ENCODE measurements around the gene TMCO4. TPM values are rescaled to one million over a fixed set of nuclear protein-coding genes. Genes with fewer than 3 reads are reported as not detected.

The TMCO4 gene
- total and polyA plus RNA-seq, 10 of the 15 experiments (the other 5 are each of a cell fraction or from before 2014, with no cell fraction given): 2.4 to 20.8 (median 13.0) TPM

DNA sequence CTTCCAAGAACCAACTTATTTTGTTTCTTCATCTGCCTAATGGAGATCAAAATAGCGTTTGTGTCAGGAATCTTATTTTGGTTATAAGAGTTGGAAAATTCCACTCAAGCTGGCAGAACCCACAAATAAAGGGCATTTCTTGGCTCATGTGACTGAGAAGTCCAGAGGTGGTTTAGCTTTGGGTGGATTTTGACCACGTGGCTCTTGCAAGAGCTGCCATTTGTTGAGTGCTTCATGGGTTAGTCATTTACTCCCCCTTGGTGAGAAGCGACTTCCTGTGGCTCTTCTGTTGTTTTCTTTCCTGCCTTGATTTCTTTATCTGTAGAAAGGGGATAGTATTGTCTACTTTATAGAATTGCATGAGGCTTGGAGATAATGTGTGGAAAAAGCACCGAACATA lies 24.8 kb upstream of the TMCO4 start:
- TF ChIP-seq NR2C1 (IDR thresholded peaks at IDR 0.05) (no peak), STAT3 (IDR thresholded peaks at IDR 0.05; ENCODE audit: low read depth, low read length) (no peak), RAD21 (IDR thresholded peaks at IDR 0.05; ENCODE audit: insufficient read depth, low read depth, low read length) (no peak)
- TF ChIP-seq, protein P1, sequence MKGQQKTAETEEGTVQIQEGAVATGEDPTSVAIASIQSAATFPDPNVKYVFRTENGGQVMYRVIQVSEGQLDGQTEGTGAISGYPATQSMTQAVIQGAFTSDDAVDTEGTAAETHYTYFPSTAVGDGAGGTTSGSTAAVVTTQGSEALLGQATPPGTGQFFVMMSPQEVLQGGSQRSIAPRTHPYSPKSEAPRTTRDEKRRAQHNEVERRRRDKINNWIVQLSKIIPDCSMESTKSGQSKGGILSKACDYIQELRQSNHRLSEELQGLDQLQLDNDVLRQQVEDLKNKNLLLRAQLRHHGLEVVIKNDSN (IDR thresholded peaks at IDR 0.05; ENCODE audit: borderline replicate concordance, extremely low read length, insufficient read depth, low read depth, low read length): peak; percentile 31
- Histone ChIP-seq H3K4me2 (ENCODE audit: control insufficient read depth, insufficient read depth) (no peak overlapping the region), H4K20me1 (ENCODE audit: control insufficient read depth, insufficient read depth) (no peaks in the 10 kb centered on the region), H3K27me3 (replicated peaks in 1 of 2; ENCODE audit: control insufficient read depth in 2 of 2, insufficient read depth in 2 of 2, low read length in 1 of 2) (no peaks in the 10 kb centered on the region), H3K27ac (ENCODE audit: control insufficient read depth, insufficient read depth) (no peak overlapping the region), H2AFZ (ENCODE audit: control insufficient read depth, low read depth, low read length) (no peak overlapping the region), H3K9ac (ENCODE audit: control insufficient read depth, insufficient read depth, low read length) (no peak overlapping the region), H3K9me3 (replicated peaks; ENCODE audit: control insufficient read depth, insufficient read depth, low read length) (no peaks in the 10 kb centered on the region), H3K4me3 (no peak overlapping the region), H3K4me1 (ENCODE audit: control insufficient read depth, insufficient read depth, low read length) (no peaks in the 10 kb centered on the region), H3K36me3 (ENCODE audit: control insufficient read depth in 2 of 2, insufficient read depth in 2 of 2, low read length in 1 of 2) (no peaks in the 10 kb centered on the region), H3K79me2 (ENCODE audit: control insufficient read depth, insufficient read depth, low read length) (no peaks in the 10 kb centered on the region)
- 21% methylated on average over 4 of the region's 4 CpGs for WGBS (ENCODE audit: insufficient coverage, insufficient replicate concordance, low lambda C conversion rate, missing lambda C conversion rate)
- DNase-seq (ENCODE audit: low read depth, low spot score): no peak
- ChIA-PET CTCF (no interaction called here), POLR2A (no interaction called here), SMC1A (ENCODE audit: uncharacterized antibody, unreplicated experiment) (no interaction called here), RAD21 (ENCODE audit: unreplicated experiment) (no interaction called here)
- intact Hi-C loops (cut with micrococcal nuclease; ENCODE audit: unreplicated experiment): no loop called here
- no TSS peak for BruUV-seq (replicated peaks)
- no peak for ATAC-seq
- in situ Hi-C loops (cut with MboI): no loop called here
- FAIRE-seq: no peak

DNA sequence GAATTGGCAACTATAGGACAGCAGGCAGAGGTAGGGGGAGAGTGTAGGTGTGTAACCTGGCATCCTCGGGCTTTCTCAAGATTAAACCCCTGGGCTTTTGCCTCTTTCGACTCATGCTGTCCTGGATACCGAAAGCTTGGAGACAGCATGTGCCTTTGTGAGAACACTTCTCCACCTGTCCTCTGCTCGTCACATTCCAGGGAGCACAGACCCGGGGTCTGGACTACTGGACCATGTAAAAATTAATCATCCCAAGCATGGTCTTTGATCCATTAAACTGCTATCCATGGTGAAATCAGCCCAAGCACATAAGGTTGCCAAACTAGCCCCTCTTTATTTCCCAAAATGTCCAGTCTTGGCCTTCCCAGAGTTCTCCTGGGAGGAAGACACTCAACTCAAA lies 24.3 kb upstream of the TMCO4 start:
- ChIA-PET POLR2A (no interaction called here), CTCF (no interaction called here), SMC1A (ENCODE audit: uncharacterized antibody, unreplicated experiment) (no interaction called here), RAD21 (ENCODE audit: unreplicated experiment) (no interaction called here)
- 51% methylated on average over 5 of the region's 5 CpGs for WGBS (ENCODE audit: insufficient coverage, insufficient replicate concordance, low lambda C conversion rate, missing lambda C conversion rate)
- intact Hi-C loops (cut with micrococcal nuclease; ENCODE audit: unreplicated experiment) (no loop called here), in situ Hi-C loops (cut with MboI) (no loop called here)
- Histone ChIP-seq H3K4me1 (ENCODE audit: control insufficient read depth, insufficient read depth, low read length) (no peaks in the 10 kb centered on the region), H3K9ac (ENCODE audit: control insufficient read depth, insufficient read depth, low read length) (no peak overlapping the region), H2AFZ (ENCODE audit: control insufficient read depth, low read depth, low read length) (no peak overlapping the region), H3K4me3 (no peak overlapping the region), H3K9me3 (replicated peaks; ENCODE audit: control insufficient read depth, insufficient read depth, low read length) (no peaks in the 10 kb centered on the region), H3K79me2 (ENCODE audit: control insufficient read depth, insufficient read depth, low read length) (no peaks in the 10 kb centered on the region), H3K4me2 (ENCODE audit: control insufficient read depth, insufficient read depth) (no peak overlapping the region), H3K27me3 (replicated peaks in 1 of 2; ENCODE audit: control insufficient read depth in 2 of 2, insufficient read depth in 2 of 2, low read length in 1 of 2) (no peaks in the 10 kb centered on the region), H3K27ac (ENCODE audit: control insufficient read depth, insufficient read depth) (no peak overlapping the region), H4K20me1 (ENCODE audit: control insufficient read depth, insufficient read depth) (no peaks in the 10 kb centered on the region), H3K36me3 (ENCODE audit: control insufficient read depth in 2 of 2, insufficient read depth in 2 of 2, low read length in 1 of 2) (no peaks in the 10 kb centered on the region)
- no peak for FAIRE-seq
- BruUV-seq (replicated peaks): no TSS peak
- no peak for DNase-seq (ENCODE audit: low read depth, low spot score)
- no peak for ATAC-seq
- TF ChIP-seq TCF12 (IDR thresholded peaks at IDR 0.05; ENCODE audit: low read depth, low read length): no peak
- TF ChIP-seq ZNF384 (IDR thresholded peaks at IDR 0.05; ENCODE audit: borderline replicate concordance, low read depth, low read length): no peak
- no peak for TF ChIP-seq IRF4 (IDR thresholded peaks at IDR 0.05; ENCODE audit: low read depth, low read length)
- no peak for TF ChIP-seq TBL1XR1 (IDR thresholded peaks at IDR 0.05; ENCODE audit: low read depth, low read length)
- no peak for TF ChIP-seq MYC (IDR thresholded peaks at IDR 0.05; ENCODE audit: insufficient read depth, insufficient read length, insufficient replicate concordance, low read length, severe bottlenecking)
- no peak for TF ChIP-seq BACH1 (IDR thresholded peaks at IDR 0.05; ENCODE audit: borderline replicate concordance)
- no peak for TF ChIP-seq IKZF2 (IDR thresholded peaks at IDR 0.05)
- TF ChIP-seq SMAD5 (IDR thresholded peaks at IDR 0.05; ENCODE audit: low read depth): no peak
- TF ChIP-seq RELA (IDR thresholded peaks at IDR 0.05; ENCODE audit: borderline replicate concordance, partially characterized antibody): no peak
- TF ChIP-seq, protein P2, sequence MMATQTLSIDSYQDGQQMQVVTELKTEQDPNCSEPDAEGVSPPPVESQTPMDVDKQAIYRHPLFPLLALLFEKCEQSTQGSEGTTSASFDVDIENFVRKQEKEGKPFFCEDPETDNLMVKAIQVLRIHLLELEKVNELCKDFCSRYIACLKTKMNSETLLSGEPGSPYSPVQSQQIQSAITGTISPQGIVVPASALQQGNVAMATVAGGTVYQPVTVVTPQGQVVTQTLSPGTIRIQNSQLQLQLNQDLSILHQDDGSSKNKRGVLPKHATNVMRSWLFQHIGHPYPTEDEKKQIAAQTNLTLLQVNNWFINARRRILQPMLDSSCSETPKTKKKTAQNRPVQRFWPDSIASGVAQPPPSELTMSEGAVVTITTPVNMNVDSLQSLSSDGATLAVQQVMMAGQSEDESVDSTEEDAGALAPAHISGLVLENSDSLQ (IDR thresholded peaks at IDR 0.05): no peak
- TF ChIP-seq, protein P3, sequence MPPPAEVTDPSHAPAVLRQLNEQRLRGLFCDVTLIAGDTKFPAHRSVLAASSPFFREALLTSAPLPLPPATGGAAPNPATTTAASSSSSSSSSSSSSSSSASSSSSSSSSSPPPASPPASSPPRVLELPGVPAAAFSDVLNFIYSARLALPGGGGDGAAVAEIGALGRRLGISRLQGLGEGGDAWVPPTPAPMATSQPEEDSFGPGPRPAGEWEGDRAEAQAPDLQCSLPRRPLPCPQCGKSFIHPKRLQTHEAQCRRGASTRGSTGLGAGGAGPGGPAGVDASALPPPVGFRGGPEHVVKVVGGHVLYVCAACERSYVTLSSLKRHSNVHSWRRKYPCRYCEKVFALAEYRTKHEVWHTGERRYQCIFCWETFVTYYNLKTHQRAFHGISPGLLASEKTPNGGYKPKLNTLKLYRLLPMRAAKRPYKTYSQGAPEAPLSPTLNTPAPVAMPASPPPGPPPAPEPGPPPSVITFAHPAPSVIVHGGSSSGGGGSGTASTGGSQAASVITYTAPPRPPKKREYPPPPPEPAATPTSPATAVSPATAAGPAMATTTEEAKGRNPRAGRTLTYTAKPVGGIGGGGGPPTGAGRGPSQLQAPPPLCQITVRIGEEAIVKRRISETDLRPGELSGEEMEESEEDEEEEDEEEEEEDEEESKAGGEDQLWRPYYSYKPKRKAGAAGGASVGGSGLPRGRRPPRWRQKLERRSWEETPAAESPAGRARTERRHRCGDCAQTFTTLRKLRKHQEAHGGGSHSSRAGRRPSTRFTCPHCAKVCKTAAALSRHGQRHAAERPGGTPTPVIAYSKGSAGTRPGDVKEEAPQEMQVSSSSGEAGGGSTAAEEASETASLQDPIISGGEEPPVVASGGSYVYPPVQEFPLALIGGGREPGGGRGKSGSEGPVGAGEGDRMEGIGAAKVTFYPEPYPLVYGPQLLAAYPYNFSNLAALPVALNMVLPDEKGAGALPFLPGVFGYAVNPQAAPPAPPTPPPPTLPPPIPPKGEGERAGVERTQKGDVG (CRISPR knock-in tag; IDR thresholded peaks at IDR 0.05): no peak
